Fibroblast of lung (primary cell): ENCODE data around the gene SAFB. TPM values are rescaled to one million over a fixed set of nuclear protein-coding genes. Genes with fewer than 3 reads are reported as not detected.

Experiments used
- DNase-seq, 2 donors: peaks; one replicate each; pipeline versions ENCODE4 v3.0.0 to v3.0.0-alpha.2; 2010; ENCODE audit warnings: low read depth in 2 of 2
- H2AFZ ChIP-seq: 2 replicates; pipeline ENCODE4 v1.5.1; 2012; ENCODE audit warnings: low read length, control low read depth, inconsistent platforms
- H3K27ac ChIP-seq: 2 replicates; pipeline ENCODE4 v1.5.1; 2011; ENCODE audit warnings: low read length, control low read depth; ENCODE audit not compliant: insufficient read depth
- H3K27me3 ChIP-seq: 2 replicates; pipeline ENCODE4 v1.5.1; 2011; ENCODE audit warnings: mild to moderate bottlenecking, low read length; ENCODE audit not compliant: control insufficient read depth, insufficient read depth
- H3K36me3 ChIP-seq: 2 replicates; pipeline ENCODE4 v1.5.1; 2011; ENCODE audit warnings: low read length; ENCODE audit not compliant: control insufficient read depth, insufficient read depth
- H3K4me1 ChIP-seq: 2 replicates; pipeline ENCODE4 v1.5.1; 2011; ENCODE audit warnings: low read length; ENCODE audit not compliant: control insufficient read depth, insufficient read depth; ENCODE audit errors: extremely low read depth
- H3K4me2 ChIP-seq: 2 replicates; pipeline ENCODE4 v1.5.1; 2011; ENCODE audit warnings: low read length, control low read depth; ENCODE audit not compliant: insufficient read depth; ENCODE audit errors: extremely low read depth
- H3K4me3 ChIP-seq, 4 experiments: fragments of 200-600 bp in 1 of 4; sonication (generic) in 1 of 4; replicated peaks in 1 of 4; 2 replicates each; pipeline ENCODE4 v1.5.1; 2011 to 2016; ENCODE audit warnings: low read length in 4 of 4, low read depth in 3 of 4, mild to moderate bottlenecking in 3 of 4, control low read depth in 2 of 4, inconsistent platforms in 1 of 4, mixed read lengths in 1 of 4; ENCODE audit not compliant: insufficient read depth in 1 of 4; ENCODE audit errors: control extremely low read depth in 1 of 4
- H3K79me2 ChIP-seq: 2 replicates; pipeline ENCODE4 v1.5.1; 2012; ENCODE audit warnings: mild to moderate bottlenecking, low read length, inconsistent platforms; ENCODE audit not compliant: control insufficient read depth, insufficient read depth
- H3K9ac ChIP-seq: 2 replicates; pipeline ENCODE4 v1.5.1; 2011; ENCODE audit warnings: mild to moderate bottlenecking, low read length, control low read depth; ENCODE audit not compliant: insufficient read depth
- H3K9me3 ChIP-seq: 2 replicates; pipeline ENCODE4 v1.5.1; 2012; ENCODE audit warnings: low read depth, low read length; ENCODE audit not compliant: control insufficient read depth, insufficient read depth
- H4K20me1 ChIP-seq: 2 replicates; pipeline ENCODE4 v1.5.1; 2011; ENCODE audit warnings: low read length; ENCODE audit not compliant: control insufficient read depth, insufficient read depth; ENCODE audit errors: extremely low read depth
- CTCF ChIP-seq, 2 donors: IDR thresholded peaks in 1 of 2; conservative IDR thresholded peaks in 1 of 2; 1 replicate in 1 of 2; 2 replicates in 1 of 2; pipeline ENCODE4 v1.5.1; 2011 to 2012; ENCODE audit warnings: low read length in 2 of 2, control low read depth in 1 of 2, inconsistent platforms in 1 of 2, low read depth in 1 of 2, mild to moderate bottlenecking in 1 of 2
- EZH2 ChIP-seq: IDR thresholded peaks from 2 replicates; pipeline ENCODE4 v1.5.1; 2012; ENCODE audit warnings: low read length, control low read depth, mild to moderate bottlenecking; ENCODE audit errors: missing control alignments
- polyA plus RNA-seq, 2 donors: library from polyadenylated mRNA; depleted of rRNA in 1 of 2; stranded (reverse) in 1 of 2; unstranded in 1 of 2; fragments of >200 nt; gene quantifications; 2 replicates each; pipeline ENCODE4 v1.2.1, GENCODE V29; 2011 to 2012; ENCODE audit warnings: missing spikeins in 1 of 2
- total RNA-seq: library from RNA; depleted of rRNA; stranded (reverse); fragments of >200 nt; gene quantifications from 2 replicates; pipeline ENCODE4 v1.2.1, GENCODE V29; 2014

The SAFB gene
- total and polyA plus RNA-seq, 2 donors (not counting 1 experiment from before 2014, with no cell fraction given): 28.0 to 51.0 TPM

DNA sequence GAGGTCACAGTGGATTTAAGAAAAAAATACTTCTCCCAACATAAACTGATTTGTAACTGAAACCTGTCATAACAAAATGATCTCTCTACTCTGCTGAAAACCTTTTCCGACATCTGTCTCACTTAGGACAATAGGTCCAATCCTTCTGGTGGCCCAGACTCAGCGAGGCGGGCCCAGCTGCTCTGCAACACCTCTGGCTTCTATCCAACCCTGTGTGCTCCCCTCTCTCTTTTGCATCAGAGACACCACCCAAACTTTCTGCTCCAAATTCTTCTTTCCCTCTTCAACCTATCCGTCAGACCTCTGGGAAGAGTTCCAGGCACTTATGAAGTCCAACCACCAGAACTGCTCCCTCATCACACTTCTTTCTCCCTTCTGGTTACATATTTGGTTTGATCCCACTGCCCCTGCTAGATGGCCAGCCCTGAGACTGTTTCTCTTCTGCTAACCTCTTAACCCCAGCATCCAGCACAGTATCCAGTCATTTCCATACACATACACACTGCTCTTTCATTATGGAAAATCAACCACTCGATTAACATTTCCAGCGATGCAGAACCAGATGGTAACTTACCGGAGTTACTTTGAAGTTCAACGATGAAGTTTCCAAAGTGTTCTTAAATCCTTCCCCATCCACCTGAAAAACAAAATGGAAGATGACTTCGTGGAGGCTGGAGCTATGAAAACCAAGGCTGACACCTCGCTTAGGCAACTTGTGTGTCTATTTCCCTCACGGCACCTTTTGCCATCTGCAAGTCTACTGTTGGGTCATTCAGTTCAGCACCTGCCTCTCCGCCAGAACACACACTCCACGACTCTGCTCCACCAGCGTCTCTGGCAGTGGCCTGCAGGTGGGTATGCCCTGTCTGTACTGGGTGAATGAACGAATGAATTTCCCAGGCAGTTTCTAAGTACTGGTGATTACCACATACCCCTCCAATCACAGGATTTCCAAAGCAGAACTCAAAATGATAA, 9.7 kb upstream of the SAFB start:
- no peaks in the 10 kb centered on the region for H4K20me1 ChIP-seq
- no peak overlapping the region for H3K4me2 ChIP-seq
- no peak for TF ChIP-seq CTCF (conservative IDR thresholded peaks at IDR 0.05 in 1 of 2, IDR thresholded peaks at IDR 0.05 in 1 of 2; ENCODE audit: low read depth in 1 of 2, low read length in 2 of 2)
- no peak overlapping the region for H2AFZ ChIP-seq
- no peak overlapping the region for H3K4me3 ChIP-seq
- no peak overlapping the region for H3K27ac ChIP-seq
- H3K9me3 ChIP-seq: no peaks in the 10 kb centered on the region
- no peaks in the 10 kb centered on the region for H3K4me1 ChIP-seq
- H3K9ac ChIP-seq: no peak overlapping the region
- DNase-seq: peak in 1 of 2 donors; percentile 6
- peaks cover 31% of the 10 kb centered on the region for H3K36me3 ChIP-seq
- H3K27me3 ChIP-seq: no peaks in the 10 kb centered on the region
- peaks cover 15% of the 10 kb centered on the region for H3K79me2 ChIP-seq

- Histone ChIP-seq H3K4me1 (no peaks in the 10 kb centered on the region), H3K27ac (no peak overlapping the region), H3K79me2 (peaks cover 37% of the 10 kb centered on the region), H3K27me3 (no peaks in the 10 kb centered on the region), H3K4me3 (no peak overlapping the region), H3K9ac (no peak overlapping the region), H3K9me3 (no peaks in the 10 kb centered on the region), H3K36me3 (peaks cover 32% of the 10 kb centered on the region), H3K4me2 (no peak overlapping the region), H2AFZ (no peak overlapping the region), H4K20me1 (no peaks in the 10 kb centered on the region)
- peak in 1 of 2 donors; percentile 54 for DNase-seq
- TF ChIP-seq EZH2 (no peak), CTCF (conservative IDR thresholded peaks at IDR 0.05 in 1 of 2, IDR thresholded peaks at IDR 0.05 in 1 of 2; ENCODE audit: low read depth in 1 of 2, low read length in 2 of 2) (no peak)
These were observed 7.0 kb upstream of the SAFB start for GRCh38 chr19:5615756-5616327.

- Histone ChIP-seq H3K4me2 (no peak overlapping the region), H3K27ac (no peak overlapping the region), H2AFZ (no peak overlapping the region), H3K4me3 (no peak overlapping the region), H3K9ac (no peak overlapping the region), H4K20me1 (no peaks in the 10 kb centered on the region), H3K27me3 (no peaks in the 10 kb centered on the region), H3K4me1 (no peaks in the 10 kb centered on the region), H3K79me2 (peaks cover 50% of the 10 kb centered on the region), H3K9me3 (no peaks in the 10 kb centered on the region), H3K36me3 (peaks cover 32% of the 10 kb centered on the region)
- no peak for TF ChIP-seq CTCF (conservative IDR thresholded peaks at IDR 0.05 in 1 of 2, IDR thresholded peaks at IDR 0.05 in 1 of 2; ENCODE audit: low read depth in 1 of 2, low read length in 2 of 2)
- no peak for DNase-seq
These were observed 5.8 kb upstream of the SAFB start for GRCh38 chr19:5617080-5617479.
